Amniotic epithelial cell (primary cell): Measurements from ENCODE around the gene ITIH2.
"Not testable (repeated sequence)": the region's sequence is repeated elsewhere in the genome, so short reads cannot be mapped to it uniquely, and the experiment has no call there.

Experiments used
- DNase-seq: peaks from one replicate; pipeline ENCODE4 v3.0.0-alpha.2; 2010; ENCODE audit warnings: low read depth

ITIH2 gene

GRCh38 chr10:7744307-7744706 lies 41.2 kb downstream of the ITIH2 start:
- DNase-seq = no peak

GRCh38 chr10:7748637-7749036 lies 45.5 kb downstream of the ITIH2 start:
- DNase-seq = peak; percentile 13

GRCh38 chr10:7750222-7750621 lies 47.1 kb downstream of the ITIH2 start:
- DNase-seq = no peak

GRCh38 chr10:7752251-7752650 lies 49.1 kb downstream of the ITIH2 start:
- no peak for DNase-seq

- no peak for DNase-seq
Measured at GRCh38 chr10:7755103-7755502, 52.0 kb downstream of the ITIH2 start.

GRCh38 chr10:7756360-7756992 lies 53.4 kb downstream of the ITIH2 start:
- DNase-seq = peak; percentile 29

GRCh38 chr10:7763929-7764328 lies 60.8 kb downstream of the ITIH2 start:
- no peak for DNase-seq

GRCh38 chr10:7766241-7766640 lies 63.1 kb downstream of the ITIH2 start:
- DNase-seq = no peak

GRCh38 chr10:7767209-7767608 lies 64.1 kb downstream of the ITIH2 start:
- DNase-seq = peak; percentile 90

GRCh38 chr10:7768417-7768816 lies 65.3 kb downstream of the ITIH2 start:
- no peak for DNase-seq

- DNase-seq = no peak
Measured at GRCh38 chr10:7773845-7774801, 71.0 kb downstream of the ITIH2 start.

GRCh38 chr10:7776777-7777176 lies 73.7 kb downstream of the ITIH2 start:
- no peak for DNase-seq

GRCh38 chr10:7782194-7782593 lies 79.1 kb downstream of the ITIH2 start:
- not testable (repeated sequence) for DNase-seq

GRCh38 chr10:7786430-7786829 lies 83.3 kb downstream of the ITIH2 start:
- no peak for DNase-seq

GRCh38 chr10:7787150-7787856 lies 84.2 kb downstream of the ITIH2 start:
- DNase-seq = peak; percentile 29

GRCh38 chr10:7787857-7788638 lies 84.9 kb downstream of the ITIH2 start, which contains the start of the genes ATP5F1C and KIN:
Gene ATP5F1C (plus strand): TSS chr10:7788177. CDS start chr10:7788208, 31 bp downstream.
Gene KIN (minus strand): TSS chr10:7787993. CDS start chr10:7787933, 60 bp downstream.
- DNase-seq = peak; percentile 92

- peak; percentile 46 for DNase-seq
Measured at GRCh38 chr10:7788639-7789286, 85.6 kb downstream of the ITIH2 start.

- peak; percentile 27 for DNase-seq
Measured at GRCh38 chr10:7789390-7789789, 86.3 kb downstream of the ITIH2 start.

- DNase-seq = no peak
Measured at GRCh38 chr10:7792541-7792940, 89.4 kb downstream of the ITIH2 start.

- DNase-seq = peak; percentile 48
Measured at GRCh38 chr10:7794251-7795026, 91.3 kb downstream of the ITIH2 start.
